GM23338 (cell line): Measurements from ENCODE around the gene ZNF441.

Experiments
- CREB1 ChIP-seq: fragments of 250-450 bp; sonication (Bioruptor Pico); IDR thresholded peaks from 2 replicates; pipeline ENCODE4 v1.5.0; 2020; ENCODE audit warnings: low read depth, mild to moderate bottlenecking, moderate library complexity
- EZH2 ChIP-seq: fragments of 200-600 bp; sonication (generic); IDR thresholded peaks from one replicate; pipeline ENCODE4 v1.8.0; 2017; ENCODE audit warnings: antibody characterized with exemption, mild to moderate bottlenecking, low read depth; ENCODE audit not compliant: unreplicated experiment
- EZH2phosphoT487 ChIP-seq: fragments of 200-600 bp; sonication (generic); IDR thresholded peaks from one replicate; pipeline ENCODE4 v1.8.1; 2018; ENCODE audit warnings: antibody characterized with exemption; ENCODE audit not compliant: unreplicated experiment
- JUNB ChIP-seq: IDR thresholded peaks from one replicate; pipeline ENCODE4 v1.6.1; 2016; ENCODE audit warnings: antibody characterized with exemption; ENCODE audit not compliant: unreplicated experiment
- NANOG ChIP-seq: IDR thresholded peaks from 2 replicates; pipeline ENCODE4 v1.6.1; 2016; ENCODE audit warnings: antibody characterized with exemption, borderline replicate concordance
- POLR2AphosphoS5 ChIP-seq: IDR thresholded peaks from 2 replicates; pipeline ENCODE4 v1.6.1; 2016; ENCODE audit warnings: antibody characterized with exemption, low read depth
- STAT1 ChIP-seq: IDR thresholded peaks from one replicate; pipeline ENCODE4 v1.6.1; 2016; ENCODE audit warnings: antibody characterized with exemption; ENCODE audit not compliant: unreplicated experiment
- ZNF114 ChIP-seq: fragments of 250-450 bp; sonication (Bioruptor Pico); IDR thresholded peaks from 2 replicates; pipeline ENCODE4 v1.5.0; 2020; ENCODE audit warnings: mild to moderate bottlenecking, moderate library complexity
- ZNF331 ChIP-seq: fragments of 250-450 bp; sonication (Bioruptor Pico); IDR thresholded peaks from 2 replicates; pipeline ENCODE4 v1.5.0; 2020; ENCODE audit warnings: low read depth, mild to moderate bottlenecking, moderate library complexity
- TF ChIP-seq, protein P1 (sequence below), 2 experiments: fragments of 200-600 bp in 1 of 2; sonication (generic) in 1 of 2; conservative IDR thresholded peaks; 2 replicates each; pipeline versions ENCODE4 v1.5.1 to v1.6.1; 2016 to 2017; ENCODE audit warnings: antibody characterized with exemption in 2 of 2, low read depth in 2 of 2, mild to moderate bottlenecking in 2 of 2, moderate library complexity in 1 of 2
- TF ChIP-seq, protein P2 (sequence below): IDR thresholded peaks from one replicate; pipeline ENCODE4 v1.6.1; 2018; ENCODE audit warnings: antibody characterized with exemption; ENCODE audit not compliant: unreplicated experiment
- TF ChIP-seq, protein P3 (sequence below): fragments of 250-450 bp; sonication (Bioruptor Pico); IDR thresholded peaks from 2 replicates; pipeline ENCODE4 v1.5.0; 2020; ENCODE audit warnings: mild to moderate bottlenecking, moderate library complexity
- TF ChIP-seq, protein P4 (sequence below): IDR thresholded peaks from 2 replicates; pipeline ENCODE4 v1.6.1; 2016; ENCODE audit warnings: antibody characterized with exemption

DNA sequence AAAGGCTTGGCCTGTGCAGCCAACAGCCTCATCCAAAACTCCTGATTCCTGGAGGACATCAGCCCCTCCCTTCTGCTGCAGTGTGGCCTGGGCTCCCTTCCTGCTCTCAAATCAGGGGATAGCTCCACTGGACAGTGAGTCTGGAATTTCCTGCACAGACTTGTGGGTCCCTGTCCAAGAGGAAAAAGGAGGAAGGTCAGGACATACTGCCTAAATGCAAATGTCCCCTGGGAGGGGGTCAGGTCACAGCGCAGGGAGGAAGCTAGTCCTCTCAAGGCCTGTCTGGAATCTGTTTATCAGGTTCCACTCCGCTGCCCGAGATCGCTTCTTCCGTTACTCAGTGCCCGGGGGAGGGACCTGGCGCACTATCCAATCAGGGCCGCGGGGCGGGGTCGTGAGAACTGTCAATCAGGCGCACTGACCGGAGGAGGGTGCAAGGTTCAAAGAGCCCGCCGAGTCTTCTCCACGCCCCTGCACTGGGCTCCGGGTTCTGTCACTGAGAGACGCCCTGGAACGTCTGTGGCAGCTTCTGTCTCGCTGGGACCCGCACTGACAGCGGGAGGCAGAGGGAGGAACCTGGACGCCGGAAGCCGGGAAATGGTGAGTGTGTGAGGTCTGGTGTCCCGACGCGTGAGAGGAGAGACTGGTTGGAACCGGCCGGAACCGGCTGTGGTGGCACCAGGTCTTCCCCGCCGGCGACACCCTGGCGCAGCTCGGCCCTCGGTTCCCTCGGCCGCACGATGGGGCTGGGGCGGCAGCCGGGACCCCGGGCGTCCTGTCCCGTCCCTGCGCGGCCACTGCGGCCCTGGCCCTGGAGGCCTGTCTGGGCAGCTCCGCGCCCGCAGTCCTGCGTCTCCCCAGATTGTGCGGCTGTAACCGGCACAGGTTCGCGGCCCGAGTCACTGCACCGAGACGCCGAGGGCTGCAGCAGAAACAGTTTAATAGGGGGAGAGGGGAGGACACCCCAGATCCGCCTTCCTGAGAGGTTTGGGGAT is at the start of gene ZNF441:
- TF ChIP-seq, protein P1, sequence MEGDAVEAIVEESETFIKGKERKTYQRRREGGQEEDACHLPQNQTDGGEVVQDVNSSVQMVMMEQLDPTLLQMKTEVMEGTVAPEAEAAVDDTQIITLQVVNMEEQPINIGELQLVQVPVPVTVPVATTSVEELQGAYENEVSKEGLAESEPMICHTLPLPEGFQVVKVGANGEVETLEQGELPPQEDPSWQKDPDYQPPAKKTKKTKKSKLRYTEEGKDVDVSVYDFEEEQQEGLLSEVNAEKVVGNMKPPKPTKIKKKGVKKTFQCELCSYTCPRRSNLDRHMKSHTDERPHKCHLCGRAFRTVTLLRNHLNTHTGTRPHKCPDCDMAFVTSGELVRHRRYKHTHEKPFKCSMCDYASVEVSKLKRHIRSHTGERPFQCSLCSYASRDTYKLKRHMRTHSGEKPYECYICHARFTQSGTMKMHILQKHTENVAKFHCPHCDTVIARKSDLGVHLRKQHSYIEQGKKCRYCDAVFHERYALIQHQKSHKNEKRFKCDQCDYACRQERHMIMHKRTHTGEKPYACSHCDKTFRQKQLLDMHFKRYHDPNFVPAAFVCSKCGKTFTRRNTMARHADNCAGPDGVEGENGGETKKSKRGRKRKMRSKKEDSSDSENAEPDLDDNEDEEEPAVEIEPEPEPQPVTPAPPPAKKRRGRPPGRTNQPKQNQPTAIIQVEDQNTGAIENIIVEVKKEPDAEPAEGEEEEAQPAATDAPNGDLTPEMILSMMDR (conservative IDR thresholded peaks at IDR 0.05; ENCODE audit: low read depth in 2 of 2): no peak
- TF ChIP-seq POLR2AphosphoS5 (no peak), CREB1 (CRISPR knock-in tag) (no peak), EZH2 (no peak), ZNF331 (CRISPR knock-in tag) (no peak), STAT1 (no peak), EZH2phosphoT487 (no peak), ZNF114 (CRISPR knock-in tag) (no peak), NANOG (no peak), JUNB (no peak)
- TF ChIP-seq, protein P2, sequence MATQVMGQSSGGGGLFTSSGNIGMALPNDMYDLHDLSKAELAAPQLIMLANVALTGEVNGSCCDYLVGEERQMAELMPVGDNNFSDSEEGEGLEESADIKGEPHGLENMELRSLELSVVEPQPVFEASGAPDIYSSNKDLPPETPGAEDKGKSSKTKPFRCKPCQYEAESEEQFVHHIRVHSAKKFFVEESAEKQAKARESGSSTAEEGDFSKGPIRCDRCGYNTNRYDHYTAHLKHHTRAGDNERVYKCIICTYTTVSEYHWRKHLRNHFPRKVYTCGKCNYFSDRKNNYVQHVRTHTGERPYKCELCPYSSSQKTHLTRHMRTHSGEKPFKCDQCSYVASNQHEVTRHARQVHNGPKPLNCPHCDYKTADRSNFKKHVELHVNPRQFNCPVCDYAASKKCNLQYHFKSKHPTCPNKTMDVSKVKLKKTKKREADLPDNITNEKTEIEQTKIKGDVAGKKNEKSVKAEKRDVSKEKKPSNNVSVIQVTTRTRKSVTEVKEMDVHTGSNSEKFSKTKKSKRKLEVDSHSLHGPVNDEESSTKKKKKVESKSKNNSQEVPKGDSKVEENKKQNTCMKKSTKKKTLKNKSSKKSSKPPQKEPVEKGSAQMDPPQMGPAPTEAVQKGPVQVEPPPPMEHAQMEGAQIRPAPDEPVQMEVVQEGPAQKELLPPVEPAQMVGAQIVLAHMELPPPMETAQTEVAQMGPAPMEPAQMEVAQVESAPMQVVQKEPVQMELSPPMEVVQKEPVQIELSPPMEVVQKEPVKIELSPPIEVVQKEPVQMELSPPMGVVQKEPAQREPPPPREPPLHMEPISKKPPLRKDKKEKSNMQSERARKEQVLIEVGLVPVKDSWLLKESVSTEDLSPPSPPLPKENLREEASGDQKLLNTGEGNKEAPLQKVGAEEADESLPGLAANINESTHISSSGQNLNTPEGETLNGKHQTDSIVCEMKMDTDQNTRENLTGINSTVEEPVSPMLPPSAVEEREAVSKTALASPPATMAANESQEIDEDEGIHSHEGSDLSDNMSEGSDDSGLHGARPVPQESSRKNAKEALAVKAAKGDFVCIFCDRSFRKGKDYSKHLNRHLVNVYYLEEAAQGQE: no peak
- TF ChIP-seq, protein P3, sequence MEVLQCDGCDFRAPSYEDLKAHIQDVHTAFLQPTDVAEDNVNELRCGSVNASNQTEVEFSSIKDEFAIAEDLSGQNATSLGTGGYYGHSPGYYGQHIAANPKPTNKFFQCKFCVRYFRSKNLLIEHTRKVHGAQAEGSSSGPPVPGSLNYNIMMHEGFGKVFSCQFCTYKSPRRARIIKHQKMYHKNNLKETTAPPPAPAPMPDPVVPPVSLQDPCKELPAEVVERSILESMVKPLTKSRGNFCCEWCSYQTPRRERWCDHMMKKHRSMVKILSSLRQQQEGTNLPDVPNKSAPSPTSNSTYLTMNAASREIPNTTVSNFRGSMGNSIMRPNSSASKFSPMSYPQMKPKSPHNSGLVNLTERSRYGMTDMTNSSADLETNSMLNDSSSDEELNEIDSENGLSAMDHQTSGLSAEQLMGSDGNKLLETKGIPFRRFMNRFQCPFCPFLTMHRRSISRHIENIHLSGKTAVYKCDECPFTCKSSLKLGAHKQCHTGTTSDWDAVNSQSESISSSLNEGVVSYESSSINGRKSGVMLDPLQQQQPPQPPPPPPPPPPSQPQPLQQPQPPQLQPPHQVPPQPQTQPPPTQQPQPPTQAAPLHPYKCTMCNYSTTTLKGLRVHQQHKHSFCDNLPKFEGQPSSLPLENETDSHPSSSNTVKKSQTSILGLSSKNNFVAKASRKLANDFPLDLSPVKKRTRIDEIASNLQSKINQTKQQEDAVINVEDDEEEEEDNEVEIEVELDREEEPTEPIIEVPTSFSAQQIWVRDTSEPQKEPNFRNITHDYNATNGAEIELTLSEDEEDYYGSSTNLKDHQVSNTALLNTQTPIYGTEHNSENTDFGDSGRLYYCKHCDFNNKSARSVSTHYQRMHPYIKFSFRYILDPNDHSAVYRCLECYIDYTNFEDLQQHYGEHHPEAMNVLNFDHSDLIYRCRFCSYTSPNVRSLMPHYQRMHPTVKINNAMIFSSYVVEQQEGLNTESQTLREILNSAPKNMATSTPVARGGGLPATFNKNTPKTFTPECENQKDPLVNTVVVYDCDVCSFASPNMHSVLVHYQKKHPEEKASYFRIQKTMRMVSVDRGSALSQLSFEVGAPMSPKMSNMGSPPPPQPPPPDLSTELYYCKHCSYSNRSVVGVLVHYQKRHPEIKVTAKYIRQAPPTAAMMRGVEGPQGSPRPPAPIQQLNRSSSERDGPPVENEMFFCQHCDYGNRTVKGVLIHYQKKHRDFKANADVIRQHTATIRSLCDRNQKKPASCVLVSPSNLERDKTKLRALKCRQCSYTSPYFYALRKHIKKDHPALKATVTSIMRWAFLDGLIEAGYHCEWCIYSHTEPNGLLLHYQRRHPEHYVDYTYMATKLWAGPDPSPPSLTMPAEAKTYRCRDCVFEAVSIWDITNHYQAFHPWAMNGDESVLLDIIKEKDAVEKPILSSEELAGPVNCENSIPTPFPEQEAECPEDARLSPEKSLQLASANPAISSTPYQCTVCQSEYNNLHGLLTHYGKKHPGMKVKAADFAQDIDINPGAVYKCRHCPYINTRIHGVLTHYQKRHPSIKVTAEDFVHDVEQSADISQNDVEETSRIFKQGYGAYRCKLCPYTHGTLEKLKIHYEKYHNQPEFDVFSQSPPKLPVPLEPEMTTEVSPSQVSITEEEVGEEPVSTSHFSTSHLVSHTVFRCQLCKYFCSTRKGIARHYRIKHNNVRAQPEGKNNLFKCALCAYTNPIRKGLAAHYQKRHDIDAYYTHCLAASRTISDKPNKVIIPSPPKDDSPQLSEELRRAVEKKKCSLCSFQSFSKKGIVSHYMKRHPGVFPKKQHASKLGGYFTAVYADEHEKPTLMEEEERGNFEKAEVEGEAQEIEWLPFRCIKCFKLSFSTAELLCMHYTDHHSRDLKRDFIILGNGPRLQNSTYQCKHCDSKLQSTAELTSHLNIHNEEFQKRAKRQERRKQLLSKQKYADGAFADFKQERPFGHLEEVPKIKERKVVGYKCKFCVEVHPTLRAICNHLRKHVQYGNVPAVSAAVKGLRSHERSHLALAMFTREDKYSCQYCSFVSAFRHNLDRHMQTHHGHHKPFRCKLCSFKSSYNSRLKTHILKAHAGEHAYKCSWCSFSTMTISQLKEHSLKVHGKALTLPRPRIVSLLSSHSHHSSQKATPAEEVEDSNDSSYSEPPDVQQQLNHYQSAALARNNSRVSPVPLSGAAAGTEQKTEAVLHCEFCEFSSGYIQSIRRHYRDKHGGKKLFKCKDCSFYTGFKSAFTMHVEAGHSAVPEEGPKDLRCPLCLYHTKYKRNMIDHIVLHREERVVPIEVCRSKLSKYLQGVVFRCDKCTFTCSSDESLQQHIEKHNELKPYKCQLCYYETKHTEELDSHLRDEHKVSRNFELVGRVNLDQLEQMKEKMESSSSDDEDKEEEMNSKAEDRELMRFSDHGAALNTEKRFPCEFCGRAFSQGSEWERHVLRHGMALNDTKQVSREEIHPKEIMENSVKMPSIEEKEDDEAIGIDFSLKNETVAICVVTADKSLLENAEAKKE (CRISPR knock-in tag): no peak
- TF ChIP-seq, protein P4, sequence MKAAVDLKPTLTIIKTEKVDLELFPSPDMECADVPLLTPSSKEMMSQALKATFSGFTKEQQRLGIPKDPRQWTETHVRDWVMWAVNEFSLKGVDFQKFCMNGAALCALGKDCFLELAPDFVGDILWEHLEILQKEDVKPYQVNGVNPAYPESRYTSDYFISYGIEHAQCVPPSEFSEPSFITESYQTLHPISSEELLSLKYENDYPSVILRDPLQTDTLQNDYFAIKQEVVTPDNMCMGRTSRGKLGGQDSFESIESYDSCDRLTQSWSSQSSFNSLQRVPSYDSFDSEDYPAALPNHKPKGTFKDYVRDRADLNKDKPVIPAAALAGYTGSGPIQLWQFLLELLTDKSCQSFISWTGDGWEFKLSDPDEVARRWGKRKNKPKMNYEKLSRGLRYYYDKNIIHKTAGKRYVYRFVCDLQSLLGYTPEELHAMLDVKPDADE: no peak
